Breast epithelium (tissue), 3 donors: Measurements from ENCODE around the gene SRSF11.

ENCODE experiments used
- CTCF ChIP-seq, 3 donors: fragments of 450-650 bp; IDR thresholded peaks; one replicate each; pipeline ENCODE4 v1.5.1; 2016 to 2017; ENCODE audit warnings: antibody characterized with exemption in 3 of 3, mild to moderate bottlenecking in 3 of 3, moderate library complexity in 3 of 3
- POLR2A ChIP-seq: fragments of 450-650 bp; IDR thresholded peaks from one replicate; pipeline ENCODE4 v1.6.1; 2016; ENCODE audit warnings: antibody characterized with exemption, mild to moderate bottlenecking, moderate library complexity
- POLR2AphosphoS5 ChIP-seq, 3 donors: sonication (generic); formaldehyde crosslinking; IDR thresholded peaks; one replicate each; pipeline ENCODE4 v1.6.1; 2017; ENCODE audit warnings: antibody characterized with exemption in 3 of 3

- TF ChIP-seq POLR2A (no peak), POLR2AphosphoS5 (IDR thresholded peaks at IDR 0.05) (no peak), CTCF (IDR thresholded peaks at IDR 0.05) (no peak)
These were observed 17.0 kb upstream of the SRSF11 start for GRCh38 chr1:70204139-70204538.
